Mesodermal cell (in vitro differentiated cells): ENCODE data around the gene CCDC185. TPM values are rescaled to one million over a fixed set of nuclear protein-coding genes. Genes with fewer than 3 reads are reported as not detected.

ENCODE experiments used
- H3K27ac ChIP-seq: 2 replicates; pipeline ENCODE4 v1.7.0; 2013; ENCODE audit warnings: mild to moderate bottlenecking, low read depth, low read length, moderate library complexity; ENCODE audit not compliant: severe bottlenecking
- H3K36me3 ChIP-seq: 2 replicates; pipeline ENCODE4 v1.7.1; 2013; ENCODE audit warnings: mild to moderate bottlenecking, low read length, moderate library complexity; ENCODE audit not compliant: control insufficient read depth, insufficient read depth
- H3K4me1 ChIP-seq: one replicate; pipeline ENCODE4 v1.7.1; 2013; ENCODE audit warnings: mild to moderate bottlenecking, low read length; ENCODE audit not compliant: insufficient read depth, control insufficient read depth, poor library complexity, severe bottlenecking
- H3K4me3 ChIP-seq: 2 replicates; pipeline ENCODE4 v1.7.0; 2013; ENCODE audit warnings: low read length, control low read depth, mild to moderate bottlenecking; ENCODE audit not compliant: insufficient read depth, poor library complexity, severe bottlenecking; ENCODE audit errors: extremely low read depth
- H3K9me3 ChIP-seq: 2 replicates; pipeline ENCODE4 v1.7.1; 2013; ENCODE audit warnings: mild to moderate bottlenecking, low read length, moderate library complexity; ENCODE audit not compliant: control insufficient read depth
- WGBS, 2 experiments: methylation state at CpG; one replicate each; pipeline ENCODE4 v1.1.5; 2013; ENCODE audit warnings: missing lambda C conversion rate in 2 of 2; ENCODE audit not compliant: insufficient coverage in 2 of 2; 5-methylcytosine and 5-hydroxymethylcytosine counted together
- polyA plus RNA-seq, 2 experiments: library from polyadenylated mRNA; stranded (reverse); fragments of 50-300 nt; gene quantifications; one replicate each; pipeline ENCODE4 v1.2.3, GENCODE V29; 2013

Gene CCDC185
- not detected for polyA plus RNA-seq (2013, experiment 1 of 2)
- polyA plus RNA-seq (2013, experiment 2 of 2), result not detected

GRCh38 chr1:223393275-223394214, at the start of gene CCDC185:
CCDC185 (plus strand) TSS chr1:223393415; CDS start chr1:223393476, 61 bp downstream.
- Histone ChIP-seq H3K36me3 (no peaks in the 10 kb centered on the region), H3K4me3 (no peak within 1 kb of the TSS)
- 87 to 96% methylated on average over 66 to 72 of the region's 73 CpGs for WGBS, 2 experiments

GRCh38 chr1:223343692-223344091, 49.5 kb upstream of the CCDC185 start:
- H3K9me3 ChIP-seq, result no peaks in the 10 kb centered on the region
- peaks cover 21% of the 10 kb centered on the region for H3K4me1 ChIP-seq
- 81 to 100% methylated on average over 1 to 3 of the region's 3 CpGs for WGBS, 2 experiments
- H3K4me3 ChIP-seq, result no peak overlapping the region
- no peak overlapping the region for H3K27ac ChIP-seq
- H3K36me3 ChIP-seq, result no peaks in the 10 kb centered on the region

More at GRCh38 chr1:223393275-223394214, at the start of gene CCDC185:
- Histone ChIP-seq H3K27ac (no peak within 1 kb of the TSS), H3K4me1 (no peaks in the 10 kb centered on the region), H3K9me3 (no peaks in the 10 kb centered on the region)

GRCh38 chr1:223344491-223344890, 48.7 kb upstream of the CCDC185 start:
- no peaks in the 10 kb centered on the region for H3K9me3 ChIP-seq
- H3K27ac ChIP-seq, result no peak overlapping the region
- no peaks in the 10 kb centered on the region for H3K36me3 ChIP-seq
- no peak overlapping the region for H3K4me3 ChIP-seq
- H3K4me1 ChIP-seq, result peaks cover 21% of the 10 kb centered on the region
- WGBS, 2 experiments, result 90 to 94% methylated on average over 6 of the region's 6 CpGs

- no peaks in the 10 kb centered on the region for H3K36me3 ChIP-seq
- H3K9me3 ChIP-seq, result no peaks in the 10 kb centered on the region
- no peak overlapping the region for H3K4me3 ChIP-seq
- H3K4me1 ChIP-seq, result peaks cover 10% of the 10 kb centered on the region
- H3K27ac ChIP-seq, result no peak overlapping the region
- WGBS, 2 experiments, result 72 to 75% methylated on average over 4 of the region's 4 CpGs
Observed at GRCh38 chr1:223345720-223346119, 47.5 kb upstream of the CCDC185 start.

GRCh38 chr1:223346311-223346710, 46.9 kb upstream of the CCDC185 start:
- H3K4me1 ChIP-seq, result peaks cover 8% of the 10 kb centered on the region
- H3K9me3 ChIP-seq, result no peaks in the 10 kb centered on the region
- H3K27ac ChIP-seq, result no peak overlapping the region
- H3K36me3 ChIP-seq, result no peaks in the 10 kb centered on the region
- WGBS, 2 experiments, result 93% methylated on average over 2 of the region's 4 CpGs; no CpG with 5 or more reads in 1 of the 2 experiments
- H3K4me3 ChIP-seq, result no peak overlapping the region

- 100% methylated on average over 1 of the region's 4 CpGs; no CpG with 5 or more reads in 1 of the 2 experiments for WGBS, 2 experiments
- Histone ChIP-seq H3K36me3 (no peaks in the 10 kb centered on the region), H3K4me1 (no peaks in the 10 kb centered on the region), H3K9me3 (no peaks in the 10 kb centered on the region), H3K27ac (no peak overlapping the region), H3K4me3 (no peak overlapping the region)
Observed at GRCh38 chr1:223347583-223347982, 45.6 kb upstream of the CCDC185 start.

- Histone ChIP-seq H3K9me3 (no peaks in the 10 kb centered on the region), H3K4me3 (no peak overlapping the region), H3K36me3 (no peaks in the 10 kb centered on the region), H3K4me1 (no peaks in the 10 kb centered on the region), H3K27ac (no peak overlapping the region)
- 66 to 100% methylated on average over 1 to 2 of the region's 2 CpGs for WGBS, 2 experiments
Observed at GRCh38 chr1:223348439-223348838, 44.8 kb upstream of the CCDC185 start.

GRCh38 chr1:223349241-223349640, 44.0 kb upstream of the CCDC185 start:
- no peak overlapping the region for H3K27ac ChIP-seq
- no peaks in the 10 kb centered on the region for H3K36me3 ChIP-seq
- 92 to 100% methylated on average over 1 to 3 of the region's 3 CpGs for WGBS, 2 experiments
- no peaks in the 10 kb centered on the region for H3K9me3 ChIP-seq
- H3K4me3 ChIP-seq, result no peak overlapping the region
- H3K4me1 ChIP-seq, result no peaks in the 10 kb centered on the region

GRCh38 chr1:223350361-223350908, 42.8 kb upstream of the CCDC185 start:
- 66 to 89% methylated on average over 2 to 4 of the region's 5 CpGs for WGBS, 2 experiments
- no peaks in the 10 kb centered on the region for H3K36me3 ChIP-seq
- H3K27ac ChIP-seq, result no peak overlapping the region
- H3K9me3 ChIP-seq, result no peaks in the 10 kb centered on the region
- no peak overlapping the region for H3K4me3 ChIP-seq
- H3K4me1 ChIP-seq, result no peaks in the 10 kb centered on the region

- no peaks in the 10 kb centered on the region for H3K9me3 ChIP-seq
- no peak overlapping the region for H3K27ac ChIP-seq
- no peaks in the 10 kb centered on the region for H3K4me1 ChIP-seq
- H3K36me3 ChIP-seq, result no peaks in the 10 kb centered on the region
- 72 to 75% methylated on average over 5 to 7 of the region's 7 CpGs for WGBS, 2 experiments
- no peak overlapping the region for H3K4me3 ChIP-seq
Observed at GRCh38 chr1:223352944-223353343, 40.3 kb upstream of the CCDC185 start.
